GM21528 (cell line): ENCODE measurements around the gene TRABD2B.
A peak's percentile ranks its signal among the peaks of the same experiment; 100 is the strongest.

Experiments
- ATAC-seq: cut with Tn5 transposase; IDR thresholded peaks from one replicate; pipeline ENCODE4 v1.9.1; 2021; ENCODE audit warnings: mild to moderate bottlenecking, moderate library complexity; ENCODE audit not compliant: unreplicated experiment, low FRiP score

TRABD2B gene

DNA sequence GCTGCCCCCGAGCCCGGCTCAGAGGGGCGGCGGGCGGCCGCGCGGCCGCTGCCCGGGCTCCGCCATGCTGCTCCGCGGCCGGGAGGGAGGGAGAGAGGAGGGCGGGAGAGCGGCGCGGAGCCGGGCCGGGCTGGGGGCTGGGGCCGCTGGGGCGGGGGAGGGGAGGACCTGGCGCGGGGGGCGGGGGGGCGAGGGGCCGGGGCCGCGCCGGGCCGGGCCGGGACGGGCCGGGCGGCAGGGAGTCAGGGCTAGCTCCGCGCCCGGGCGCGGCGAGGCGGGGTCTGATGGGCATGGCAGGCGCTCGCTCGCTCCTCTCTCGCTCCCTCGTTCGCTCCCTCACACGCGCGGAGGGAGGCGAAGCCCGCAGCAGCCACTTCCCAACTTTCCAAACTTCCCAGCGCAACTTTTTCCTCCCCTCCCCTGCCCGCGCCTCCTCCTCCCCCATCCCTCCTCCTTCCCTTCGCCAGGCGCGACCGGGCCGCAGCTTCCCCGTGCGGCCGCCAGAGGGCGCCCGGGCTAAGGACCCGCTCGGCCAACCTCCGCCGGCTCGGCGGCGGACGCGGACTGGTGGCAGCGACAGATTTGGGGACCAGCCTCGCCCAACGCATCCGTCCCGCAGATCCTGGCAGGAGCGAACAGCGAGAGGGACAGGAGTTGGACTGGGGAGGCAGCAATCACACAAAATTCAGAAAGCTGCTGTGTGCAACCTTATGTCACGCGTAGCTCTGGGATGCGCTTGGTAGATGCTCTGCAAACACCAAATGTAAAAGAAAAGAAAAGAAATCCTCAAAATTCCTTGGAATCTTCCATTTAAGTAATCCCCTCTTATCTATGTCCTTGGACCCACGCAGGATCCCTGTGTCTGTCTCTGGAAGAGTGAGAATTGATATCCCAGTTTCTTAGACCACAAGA lies at the start of gene TRABD2B:
TSS of gene TRABD2B (minus strand) at position 97 of the 912 bp plus-strand sequence.
- ATAC-seq: peak; percentile 89

DNA sequence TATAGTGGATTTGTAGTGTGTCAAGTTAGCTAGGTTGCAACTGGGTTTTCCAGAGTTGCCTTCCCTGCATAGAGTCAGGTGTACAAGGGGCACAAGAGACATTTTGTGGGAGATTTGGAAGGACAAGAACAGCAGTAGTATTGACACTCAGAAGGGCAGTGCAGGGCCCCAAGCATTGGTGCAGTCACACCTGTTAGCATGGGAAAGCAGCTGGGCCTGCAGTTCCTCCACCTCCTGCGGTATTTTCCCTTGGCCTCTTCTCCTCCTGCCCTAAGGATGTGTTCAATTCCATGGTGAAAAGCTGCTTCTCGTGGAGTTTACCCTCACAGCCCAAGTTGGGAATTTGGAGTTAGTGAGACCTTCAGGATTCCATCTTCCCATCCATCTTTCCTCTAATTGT lies 47.1 kb upstream of the TRABD2B start:
- ATAC-seq: no peak

DNA sequence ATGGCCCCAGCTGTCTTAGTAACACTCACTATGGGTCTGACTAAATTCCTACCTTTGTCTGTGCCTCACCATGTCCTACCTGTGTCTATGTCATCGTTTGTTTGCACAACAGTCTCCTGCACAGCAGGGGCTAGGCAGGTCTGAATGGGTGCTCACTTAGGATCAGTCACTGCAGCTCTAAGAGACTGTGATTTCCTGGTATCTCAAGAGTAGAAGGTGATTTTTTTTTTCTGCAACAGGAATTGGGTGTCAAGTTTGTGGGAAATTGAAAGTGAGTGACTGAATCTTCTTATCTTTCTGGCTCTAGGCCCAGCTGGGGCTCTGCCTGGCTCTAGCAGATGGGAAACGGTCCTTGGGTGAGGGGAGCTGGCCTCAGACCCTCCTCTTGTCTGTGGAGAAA lies 46.4 kb upstream of the TRABD2B start:
- ATAC-seq: no peak

DNA sequence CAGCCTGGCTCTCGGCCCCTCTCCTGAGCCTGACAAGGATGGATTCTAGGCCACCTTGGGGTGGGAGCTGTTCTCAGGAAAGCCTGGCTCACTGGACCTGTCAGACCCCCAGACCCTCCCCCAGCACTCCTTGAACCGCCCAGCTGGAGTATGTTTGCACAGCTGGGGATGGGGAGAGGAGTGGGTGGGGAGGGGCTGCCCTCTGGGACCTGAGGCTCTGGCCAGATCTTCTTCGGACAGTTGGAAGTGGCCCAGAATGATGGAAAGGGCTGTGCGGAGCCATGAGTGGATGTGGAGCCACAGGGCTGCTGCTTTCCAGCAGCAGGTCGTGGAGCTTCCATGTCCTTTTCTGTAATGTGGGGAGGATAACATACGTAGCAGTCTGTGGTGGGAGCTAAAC lies 43.0 kb upstream of the TRABD2B start:
- no peak for ATAC-seq

DNA sequence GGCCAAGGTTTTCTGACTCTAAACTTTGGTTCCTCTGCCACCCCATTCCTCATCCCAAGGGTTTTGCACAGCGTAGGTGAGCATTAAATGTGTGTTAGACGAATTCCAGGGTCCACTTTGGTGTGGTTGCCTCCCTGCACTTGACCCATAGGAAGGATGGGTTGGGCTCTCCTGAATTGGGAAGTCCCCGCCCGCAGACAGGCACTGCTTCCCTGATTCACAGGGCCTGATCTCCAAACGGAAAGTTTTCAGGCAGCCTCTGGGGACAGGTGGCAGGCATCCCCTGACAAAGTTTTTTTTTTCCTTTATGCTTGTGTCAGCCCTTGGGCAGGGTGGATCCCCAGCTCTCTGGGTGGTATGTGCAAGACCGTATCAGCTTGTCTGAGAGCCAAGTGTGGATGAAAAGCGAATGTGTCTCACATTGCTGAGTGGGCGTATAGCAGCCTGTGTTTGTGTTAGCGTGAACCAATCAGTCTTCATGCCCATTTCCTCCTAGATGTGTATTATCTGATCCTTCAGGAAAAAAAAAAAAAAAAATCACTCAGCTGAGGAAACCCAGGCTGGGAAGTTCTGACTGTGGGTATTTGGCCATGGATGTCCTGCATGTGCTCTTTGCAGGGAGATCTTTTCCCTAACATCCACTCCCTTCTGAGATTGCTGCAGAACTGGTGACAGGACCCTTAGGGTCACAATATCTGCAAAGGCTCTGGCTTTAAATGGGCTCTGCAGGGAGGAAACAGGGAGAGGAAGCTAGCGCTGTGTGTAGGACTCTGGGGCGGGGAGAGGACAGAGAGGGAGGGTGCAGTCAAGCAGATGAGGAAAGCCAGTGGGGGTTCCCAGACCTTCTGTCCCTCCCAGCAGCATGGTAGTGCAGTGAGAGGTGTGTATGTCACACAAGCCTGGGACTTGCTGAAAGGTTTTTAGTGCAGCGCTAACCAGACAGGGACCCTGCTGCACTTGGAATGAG lies 42.2 kb upstream of the TRABD2B start:
- no peak for ATAC-seq

DNA sequence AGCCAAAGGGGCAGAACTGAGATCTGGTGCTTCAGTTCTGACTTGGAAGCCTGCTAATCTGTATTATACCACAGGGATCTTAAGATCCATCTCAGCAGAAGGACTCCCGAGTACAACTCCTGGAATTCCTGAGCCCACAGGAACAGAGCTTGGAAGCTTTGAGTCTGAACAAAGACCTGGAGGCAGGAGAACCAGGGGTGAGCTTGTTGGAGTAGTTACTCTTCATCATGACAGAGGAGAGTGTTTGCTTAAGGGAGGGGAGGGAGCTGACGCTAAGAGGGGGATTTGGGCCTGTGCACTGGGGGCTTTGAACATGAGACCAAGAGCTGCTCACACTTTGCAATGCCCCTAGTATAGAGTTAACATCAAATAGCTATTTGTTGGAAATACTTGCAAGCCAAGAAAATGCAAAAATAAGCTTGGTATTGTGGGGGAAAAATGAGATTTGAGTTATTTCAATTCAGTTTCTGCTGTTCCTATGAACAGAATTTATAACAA lies 41.1 kb upstream of the TRABD2B start:
- no peak for ATAC-seq

DNA sequence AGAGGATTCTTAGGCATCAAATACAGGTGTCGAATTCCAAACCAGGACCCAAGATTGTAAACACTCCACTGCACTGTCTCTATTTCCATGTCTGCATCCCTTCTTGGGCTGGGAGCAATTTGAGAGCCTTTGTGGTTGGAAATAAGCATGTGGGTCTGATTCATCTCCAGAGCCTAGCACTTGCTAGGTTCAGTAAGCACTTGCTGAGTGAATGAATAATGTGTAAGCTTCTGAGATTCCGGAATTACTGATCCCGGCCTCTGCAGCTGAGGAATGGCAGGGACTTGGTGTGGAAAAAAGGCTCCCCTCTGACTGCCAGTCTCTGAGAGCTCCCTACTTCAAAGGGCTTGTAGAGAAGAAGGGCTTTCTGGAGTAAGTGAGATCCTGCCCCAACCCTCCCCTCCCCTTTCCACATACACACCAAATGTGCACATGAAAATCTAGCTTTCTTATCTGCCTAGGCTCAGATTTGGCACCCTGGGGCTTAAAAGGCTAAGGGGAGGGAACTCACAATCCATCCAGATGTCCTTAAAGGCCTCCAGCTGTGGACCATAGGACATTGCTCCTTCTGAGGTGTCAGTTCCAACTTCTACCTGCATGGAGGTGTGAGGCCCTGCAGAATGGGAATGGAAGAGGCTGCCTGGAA lies 39.6 kb upstream of the TRABD2B start:
- ATAC-seq: no peak

DNA sequence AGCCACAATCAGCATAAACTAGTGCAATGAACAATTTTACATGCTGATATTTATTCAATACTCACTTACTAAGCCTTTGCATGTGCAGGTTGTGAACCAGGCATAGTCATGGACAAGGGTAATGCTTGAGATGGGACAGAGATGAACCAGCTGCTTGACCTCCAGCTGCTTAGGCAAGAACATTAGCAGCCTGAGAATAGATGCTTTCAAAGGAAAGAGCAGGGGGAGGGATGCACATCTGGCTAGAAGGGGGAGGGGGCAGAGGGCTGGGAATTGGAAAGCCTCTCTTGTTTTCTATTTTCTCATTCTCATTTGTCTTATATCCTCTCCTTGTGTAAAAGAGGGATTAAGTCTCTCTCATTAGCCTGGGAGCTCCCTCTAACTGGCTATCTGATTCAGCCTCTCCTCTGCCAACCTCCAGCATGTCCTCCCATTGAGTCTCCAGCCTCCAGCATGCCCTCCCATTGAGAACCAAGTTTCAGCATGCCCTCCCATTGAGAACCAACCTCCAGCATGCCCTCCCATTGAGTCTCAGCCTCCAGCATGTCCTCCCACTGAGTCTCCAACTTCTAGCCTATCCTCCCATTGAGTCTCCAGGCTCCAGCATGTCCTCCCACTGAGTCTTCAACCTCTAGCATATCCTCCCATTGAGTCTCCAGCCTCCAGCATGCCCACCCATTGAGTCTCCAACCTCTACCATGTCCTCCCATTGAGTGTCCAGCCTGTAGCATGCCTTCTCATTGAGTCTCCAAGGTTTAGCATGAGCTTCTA lies 38.4 kb upstream of the TRABD2B start:
- no peak for ATAC-seq

DNA sequence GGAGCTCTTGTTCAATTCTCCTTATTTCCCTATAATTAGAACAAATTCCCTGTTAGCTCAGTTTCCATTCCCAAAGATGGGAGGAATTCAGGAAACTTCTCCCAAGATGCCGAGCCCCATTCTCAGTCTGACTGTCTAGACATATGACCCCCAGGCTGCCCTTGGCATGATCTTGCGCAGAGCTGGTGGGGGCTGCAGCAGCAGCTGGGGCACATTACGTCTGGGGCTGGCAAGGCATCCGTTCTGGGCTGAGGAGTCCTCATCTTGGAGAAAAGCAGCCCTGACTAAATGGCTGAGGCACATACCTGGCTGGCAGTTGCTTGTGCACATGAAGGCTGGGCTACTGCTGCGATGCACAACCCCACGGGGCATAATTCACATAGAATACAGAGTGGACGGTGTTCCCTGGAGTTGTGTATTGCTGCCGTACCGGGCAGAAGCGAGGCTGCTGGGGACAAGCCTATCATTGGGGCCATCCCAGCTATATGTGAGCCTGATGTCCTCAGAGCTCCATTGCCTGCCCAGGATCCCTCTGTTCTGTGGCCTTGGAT lies 36.4 kb upstream of the TRABD2B start:
- no peak for ATAC-seq

DNA sequence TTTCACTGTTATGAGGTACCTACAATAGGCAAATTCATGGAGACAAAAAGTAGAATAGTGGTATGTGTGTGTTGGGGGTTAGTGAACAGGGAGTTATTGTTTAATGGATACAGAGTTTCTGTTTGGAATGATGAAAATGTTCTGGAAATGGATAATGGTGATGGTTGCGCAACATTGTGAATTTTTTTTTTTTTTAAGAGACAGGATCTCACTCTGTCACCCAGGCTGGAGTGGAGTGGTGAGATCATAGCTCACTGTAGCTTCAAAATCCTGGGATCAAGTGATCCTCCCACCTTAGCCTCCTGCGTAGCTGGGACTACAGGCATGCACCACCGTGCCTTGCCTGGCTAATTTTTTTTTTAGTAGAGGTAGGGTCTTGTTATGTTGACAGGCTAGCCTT lies 34.5 kb upstream of the TRABD2B start:
- no peak for ATAC-seq

DNA sequence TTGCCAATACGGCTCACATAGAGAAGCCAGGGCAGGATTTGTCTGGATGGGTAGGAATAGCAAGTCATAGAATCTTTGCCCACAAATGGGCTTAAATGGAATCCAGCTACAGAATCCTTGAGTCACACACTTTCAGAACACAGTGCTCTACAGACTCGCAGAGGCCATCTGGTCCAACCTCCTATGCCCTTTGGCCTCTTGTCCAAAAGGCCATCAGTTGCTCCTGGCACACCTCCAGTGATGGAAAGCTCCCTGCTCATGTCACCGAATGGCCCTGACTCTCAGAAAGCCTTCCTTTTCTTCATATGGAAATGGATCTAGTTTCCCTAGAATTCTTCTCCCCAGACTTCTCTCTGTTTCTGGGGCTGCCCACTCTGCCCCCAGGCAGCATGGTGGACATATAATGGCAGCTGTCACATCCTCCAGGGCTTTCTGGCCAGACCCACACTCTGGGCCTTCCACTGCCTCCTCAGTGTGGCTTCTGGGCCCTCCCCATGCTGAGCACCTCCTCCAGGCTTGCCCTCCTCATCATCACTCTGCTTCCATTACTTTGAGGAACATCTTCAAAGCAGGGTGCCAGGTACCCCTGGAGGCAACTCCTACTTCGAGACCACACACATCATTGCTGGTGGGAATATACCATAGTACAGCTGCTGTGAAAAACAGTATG lies 33.6 kb upstream of the TRABD2B start:
- no peak for ATAC-seq

DNA sequence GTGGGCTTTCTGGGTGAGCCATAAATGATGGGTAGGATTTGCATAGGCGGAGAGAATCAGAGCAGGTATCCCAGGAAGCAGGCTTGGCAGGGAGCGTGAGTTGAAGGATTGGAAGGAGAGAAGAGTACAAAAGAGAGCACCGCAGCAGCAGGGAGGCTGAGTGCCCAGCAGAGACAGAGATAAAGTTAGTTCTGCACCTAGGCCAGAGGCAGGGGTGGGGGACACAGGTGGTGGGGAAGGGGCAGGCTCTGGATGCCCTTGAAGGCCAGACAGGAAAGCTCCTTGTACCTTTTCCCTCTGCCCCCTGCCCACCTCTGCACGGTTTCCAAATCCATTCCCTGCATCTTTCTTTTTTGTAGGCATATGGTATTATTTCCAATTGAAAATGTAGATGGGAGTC lies 33.0 kb upstream of the TRABD2B start:
- no peak for ATAC-seq

DNA sequence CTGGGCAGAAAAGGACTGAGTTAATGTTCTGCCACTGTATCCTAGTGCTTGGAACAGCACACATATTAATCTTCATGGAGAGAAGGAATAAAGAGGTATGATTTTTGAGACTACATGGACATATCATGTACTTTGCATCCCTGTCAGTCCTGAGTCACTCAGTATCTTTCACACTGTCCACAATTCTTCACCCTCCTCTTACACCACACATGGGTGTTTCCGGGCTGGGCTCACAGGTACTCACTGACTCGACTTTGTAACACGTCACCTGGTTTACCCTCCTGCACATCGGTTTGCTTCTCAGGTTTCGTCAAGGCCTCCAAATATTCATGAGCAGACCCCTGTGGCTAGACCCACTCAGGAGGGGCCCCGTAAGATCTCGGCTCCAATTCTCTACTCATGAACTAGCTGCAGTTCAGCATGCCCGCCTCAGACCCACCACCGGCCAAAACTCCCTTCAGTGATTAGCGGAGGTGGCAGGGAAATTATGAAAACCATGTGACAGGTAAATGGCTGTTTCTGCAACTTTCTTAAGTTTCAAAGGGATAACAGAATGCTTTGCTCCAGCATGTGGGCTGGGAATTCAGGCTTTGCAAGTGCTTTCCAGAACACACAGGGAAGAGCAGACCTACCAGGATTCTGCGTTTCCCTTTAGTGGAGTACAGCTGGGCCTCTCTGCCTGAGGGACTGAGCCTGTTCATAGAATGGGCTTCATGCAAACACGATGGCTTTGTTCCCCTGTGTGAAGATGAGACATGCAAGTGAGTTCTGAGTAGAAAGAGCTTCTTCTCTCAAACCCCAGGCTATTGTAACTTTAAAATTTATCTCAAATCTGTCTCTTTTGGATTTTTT lies 31.3 kb upstream of the TRABD2B start:
- ATAC-seq: no peak

DNA sequence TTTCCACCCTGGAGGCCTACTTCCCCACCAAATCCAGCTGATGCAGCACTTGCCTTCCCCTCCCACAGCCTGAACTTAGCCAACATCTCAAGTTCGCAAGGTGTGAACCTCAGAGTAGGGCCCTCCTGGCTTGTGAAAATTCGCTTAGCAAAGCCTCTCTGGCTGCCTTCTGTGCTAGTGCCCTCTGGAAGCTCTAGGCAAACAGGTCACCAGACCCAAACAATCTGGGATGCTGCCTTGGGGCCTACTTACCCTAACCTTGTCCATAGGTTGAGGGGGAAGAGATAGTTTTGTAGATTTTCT lies 30.3 kb upstream of the TRABD2B start:
- no peak for ATAC-seq

DNA sequence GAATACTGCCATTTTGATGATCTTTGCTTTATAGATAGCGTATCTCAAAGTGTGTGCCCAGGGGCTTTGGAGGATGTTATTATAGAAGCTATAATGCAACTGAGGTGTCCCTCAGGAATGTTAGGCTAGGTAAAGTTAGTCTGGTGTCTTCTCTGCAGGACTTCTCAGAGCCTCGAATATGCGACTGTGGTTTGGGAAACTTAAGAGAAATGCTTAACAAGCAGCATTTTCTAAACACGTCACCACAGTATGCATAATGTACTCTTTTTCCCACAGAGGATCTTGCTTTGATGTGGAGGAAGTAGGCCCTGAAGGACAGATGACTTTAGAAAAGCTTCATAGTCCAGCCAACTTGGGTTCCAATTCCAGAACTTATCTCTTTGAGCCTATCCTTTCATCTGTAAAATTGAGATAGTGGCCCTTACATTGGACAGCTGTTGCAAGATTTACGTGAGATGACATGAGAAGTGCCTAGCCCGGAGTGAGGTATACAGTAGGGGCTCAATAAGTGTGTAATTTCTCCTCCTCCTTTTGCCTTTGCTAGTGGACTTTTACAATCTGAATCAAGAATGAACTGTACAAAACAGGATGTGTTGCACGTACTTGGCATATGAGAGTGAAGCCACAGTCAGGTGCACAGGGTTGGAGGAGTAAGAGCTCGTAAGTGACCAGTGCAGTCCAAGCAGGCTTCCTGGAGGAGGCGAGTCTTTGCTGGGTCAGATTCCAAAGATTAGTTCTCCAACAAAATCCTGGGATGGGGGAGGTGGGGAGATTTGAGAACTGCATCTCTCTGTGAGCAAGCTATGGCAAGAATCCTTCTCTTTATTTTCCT lies 29.7 kb upstream of the TRABD2B start:
- ATAC-seq: no peak

DNA sequence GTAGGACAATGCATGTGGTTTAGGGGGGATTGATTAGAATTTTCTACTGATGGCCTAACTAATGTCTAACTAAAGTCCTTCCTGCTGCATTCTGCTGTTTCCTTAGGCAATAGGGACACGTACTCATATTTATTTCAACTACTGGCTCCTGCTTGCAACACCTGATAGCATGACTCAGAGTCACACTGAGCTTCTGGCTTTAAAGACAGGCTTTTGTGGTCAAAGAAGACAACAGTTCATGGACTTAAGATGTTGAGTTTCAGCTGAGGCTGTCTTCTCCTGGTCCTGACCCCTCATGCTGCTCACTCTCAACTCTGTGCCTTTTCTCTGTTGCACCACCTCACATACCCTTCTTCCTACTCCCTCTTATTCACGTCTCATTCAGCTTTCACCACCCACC lies 29.1 kb upstream of the TRABD2B start:
- ATAC-seq: no peak

DNA sequence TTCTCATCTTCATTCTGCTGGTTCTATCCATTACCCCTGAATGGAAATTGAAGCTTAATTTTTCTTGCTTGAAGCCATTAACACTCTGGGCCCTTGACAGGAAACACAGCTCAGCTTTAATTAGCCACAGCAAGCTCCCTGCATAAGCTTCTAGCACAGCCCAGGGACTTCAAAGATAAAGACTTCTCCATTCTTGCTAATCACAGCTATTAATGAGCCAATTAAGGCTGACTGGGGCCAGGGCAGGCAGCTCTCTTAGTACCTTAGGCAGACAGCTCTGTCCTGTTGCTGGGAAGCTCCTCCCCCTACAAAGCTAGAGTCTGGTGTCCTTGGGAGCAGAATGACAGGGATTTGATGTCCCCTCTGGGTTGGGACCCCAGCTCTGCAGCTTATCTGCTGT lies 27.9 kb upstream of the TRABD2B start:
- ATAC-seq: no peak

DNA sequence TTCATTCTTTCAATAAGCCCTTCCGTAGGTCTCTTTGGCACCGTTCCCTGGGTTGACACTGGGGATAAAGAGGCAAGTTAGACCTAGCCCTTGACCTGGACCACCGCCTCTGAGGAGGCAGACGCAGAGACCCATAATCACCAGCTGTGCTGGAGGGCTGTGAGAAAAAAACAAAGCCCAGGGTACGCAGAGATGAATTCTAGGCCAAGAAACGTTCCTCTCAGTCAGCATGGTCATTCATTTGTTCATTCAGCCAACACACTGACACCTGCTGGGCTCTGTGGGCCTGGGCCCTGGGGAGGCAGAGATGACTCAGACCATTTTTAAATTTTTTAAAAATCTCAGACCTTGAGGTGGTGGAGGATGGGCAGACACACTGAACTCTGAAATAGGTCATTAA lies 26.3 kb upstream of the TRABD2B start:
- ATAC-seq: no peak
